SK-N-SH treated with all-trans-retinoic acid at 6 μM for 48 hours (cell line): ENCODE measurements around the gene FITM1.
A peak's percentile ranks its signal among the peaks of the same experiment; 100 is the strongest.

ENCODE experiments used
- ATAC-seq: fragments of 200-7000 bp; cut with Tn5 transposase; 3 replicates; pipeline ENCODE4 v1.9.1; 2020; ENCODE audit warnings: mild to moderate bottlenecking, moderate library complexity
- ARNTL ChIP-seq: fragments of 450-650 bp; formaldehyde crosslinking; IDR thresholded peaks from 2 replicates; pipeline ENCODE4 v1.5.0; 2020; ENCODE audit warnings: low read depth, mild to moderate bottlenecking, moderate library complexity, borderline replicate concordance
- CREB5 ChIP-seq: fragments of 250-450 bp; sonication (Bioruptor Pico); IDR thresholded peaks from 2 replicates; pipeline ENCODE4 v1.5.1; 2020; ENCODE audit warnings: low read depth, mild to moderate bottlenecking, moderate library complexity
- GLIS3 ChIP-seq: fragments of 250-450 bp; sonication (Bioruptor Pico); IDR thresholded peaks from 2 replicates; pipeline ENCODE4 v1.5.0; 2020; ENCODE audit warnings: mild to moderate bottlenecking, moderate library complexity
- OSR1 ChIP-seq: fragments of 250-450 bp; sonication (Bioruptor Pico); IDR thresholded peaks from 2 replicates; pipeline ENCODE4 v1.8.0; 2022; ENCODE audit warnings: moderate library complexity, mild to moderate bottlenecking, inconsistent platforms
- PATZ1 ChIP-seq: fragments of 250-450 bp; sonication (Bioruptor Pico); IDR thresholded peaks from 2 replicates; pipeline ENCODE4 v1.8.0; 2020; ENCODE audit warnings: mild to moderate bottlenecking, moderate library complexity, borderline replicate concordance
- POU6F1 ChIP-seq: fragments of 250-450 bp; sonication (Bioruptor Pico); IDR thresholded peaks from 2 replicates; pipeline ENCODE4 v1.8.0; 2021; ENCODE audit warnings: low read depth, mild to moderate bottlenecking, moderate library complexity, borderline replicate concordance
- PPARA ChIP-seq: fragments of 250-450 bp; sonication (Bioruptor Pico); IDR thresholded peaks from 2 replicates; pipeline ENCODE4 v1.5.0; 2020; ENCODE audit warnings: mild to moderate bottlenecking, borderline replicate concordance
- RARB ChIP-seq: fragments of 250-450 bp; sonication (Bioruptor Pico); IDR thresholded peaks from 2 replicates; pipeline ENCODE4 v1.8.0; 2021; ENCODE audit warnings: mild to moderate bottlenecking, moderate library complexity
- SNAI2 ChIP-seq: fragments of 250-450 bp; sonication (Bioruptor Pico); IDR thresholded peaks from 2 replicates; pipeline ENCODE4 v1.5.0; 2020; ENCODE audit warnings: mild to moderate bottlenecking, moderate library complexity
- TOX ChIP-seq: fragments of 250-450 bp; sonication (Bioruptor Pico); IDR thresholded peaks from 2 replicates; pipeline ENCODE4 v1.8.0; 2021; ENCODE audit warnings: mild to moderate bottlenecking, moderate library complexity, borderline replicate concordance
- TSHZ2 ChIP-seq: fragments of 250-450 bp; sonication (Bioruptor Pico); IDR thresholded peaks from 2 replicates; pipeline ENCODE4 v1.5.0; 2020; ENCODE audit warnings: mild to moderate bottlenecking, moderate library complexity
- ZC3H10 ChIP-seq: fragments of 250-450 bp; sonication (Bioruptor Pico); IDR thresholded peaks from 2 replicates; pipeline ENCODE4 v1.5.1; 2021; ENCODE audit warnings: mild to moderate bottlenecking, moderate library complexity
- ZFP30 ChIP-seq: fragments of 450-650 bp; formaldehyde crosslinking; IDR thresholded peaks from 2 replicates; pipeline ENCODE4 v1.5.0; 2022; ENCODE audit warnings: mild to moderate bottlenecking, moderate library complexity
- ZNF565 ChIP-seq: fragments of 450-650 bp; formaldehyde crosslinking; conservative IDR thresholded peaks from 2 replicates; pipeline ENCODE4 v1.5.0; 2020; ENCODE audit warnings: low read depth, mild to moderate bottlenecking, moderate library complexity
- ZNF70 ChIP-seq: fragments of 450-650 bp; formaldehyde crosslinking; IDR thresholded peaks from 2 replicates; pipeline ENCODE4 v1.5.0; 2020; ENCODE audit warnings: mild to moderate bottlenecking, moderate library complexity
- ZNF8 ChIP-seq: fragments of 450-650 bp; formaldehyde crosslinking; IDR thresholded peaks from 2 replicates; pipeline ENCODE4 v1.5.0; 2020; ENCODE audit warnings: mild to moderate bottlenecking, moderate library complexity

The FITM1 gene

GRCh38 chr14:24132061-24132685 lies 1.7 kb downstream of the FITM1 start (continued):
- no peak for TF ChIP-seq TSHZ2 (CRISPR knock-in tag)
- TF ChIP-seq SNAI2 (CRISPR knock-in tag) = no peak
- no peak for TF ChIP-seq POU6F1 (CRISPR knock-in tag)

GRCh38 chr14:24132976-24133375 lies 2.5 kb downstream of the FITM1 start:
- no peak for TF ChIP-seq PATZ1
- TF ChIP-seq ZNF70 (CRISPR knock-in tag) = no peak
- TF ChIP-seq OSR1 (CRISPR knock-in tag) = no peak
- no peak for TF ChIP-seq ZFP30 (CRISPR knock-in tag)
- TF ChIP-seq TOX (CRISPR knock-in tag) = no peak
- no peak for TF ChIP-seq ARNTL (CRISPR knock-in tag)
- no peak for TF ChIP-seq GLIS3 (CRISPR knock-in tag)
- TF ChIP-seq ZC3H10 (CRISPR knock-in tag) = no peak
- TF ChIP-seq, all 23 proteins: peak for 0
- no peak for ATAC-seq

GRCh38 chr14:24133735-24134134 lies 3.3 kb downstream of the FITM1 start:
- no peak for ATAC-seq
- no peak for TF ChIP-seq ZC3H10 (CRISPR knock-in tag)
- TF ChIP-seq GLIS3 (CRISPR knock-in tag) = no peak
- no peak for TF ChIP-seq CREB5 (CRISPR knock-in tag)
- TF ChIP-seq SNAI2 (CRISPR knock-in tag) = no peak
- TF ChIP-seq PPARA (CRISPR knock-in tag) = no peak
- TF ChIP-seq ZNF565 (CRISPR knock-in tag) = no peak

- ATAC-seq = no peak; the same call in 1 of the 3 replicates
- TF ChIP-seq SNAI2 (CRISPR knock-in tag) (0 out of 2 replicates have a peak, but pooled peaks have one; percentile 28), GLIS3 (CRISPR knock-in tag) (no peak)
- TF ChIP-seq, all 23 proteins: peak for 1
Observed at GRCh38 chr14:24135584-24135833, 5.0 kb downstream of the FITM1 start.

- ATAC-seq = peak; percentile 93
- TF ChIP-seq RARB (CRISPR knock-in tag) (no peak), ZC3H10 (CRISPR knock-in tag) (no peak), ZNF70 (CRISPR knock-in tag) (no peak), GLIS3 (CRISPR knock-in tag) (no peak), SNAI2 (CRISPR knock-in tag) (no peak; the same call in 1 of the 2 replicates), ZNF8 (CRISPR knock-in tag) (no peak), POU6F1 (CRISPR knock-in tag) (no peak)
- TF ChIP-seq, all 23 proteins: peak for 0
Observed at GRCh38 chr14:24135834-24136683, 5.6 kb downstream of the FITM1 start, which contains the start of gene PSME1. PSME1 (plus strand) TSS chr14:24136194; CDS start chr14:24136263, 69 bp downstream.
